ENCODE measurements around the gene HOXA5. TPM values are rescaled to one million over a fixed set of nuclear protein-coding genes. Genes with fewer than 3 reads are reported as not detected.

The HOXA5 gene
- total RNA-seq, 1 donor: 5.8 TPM

DNA sequence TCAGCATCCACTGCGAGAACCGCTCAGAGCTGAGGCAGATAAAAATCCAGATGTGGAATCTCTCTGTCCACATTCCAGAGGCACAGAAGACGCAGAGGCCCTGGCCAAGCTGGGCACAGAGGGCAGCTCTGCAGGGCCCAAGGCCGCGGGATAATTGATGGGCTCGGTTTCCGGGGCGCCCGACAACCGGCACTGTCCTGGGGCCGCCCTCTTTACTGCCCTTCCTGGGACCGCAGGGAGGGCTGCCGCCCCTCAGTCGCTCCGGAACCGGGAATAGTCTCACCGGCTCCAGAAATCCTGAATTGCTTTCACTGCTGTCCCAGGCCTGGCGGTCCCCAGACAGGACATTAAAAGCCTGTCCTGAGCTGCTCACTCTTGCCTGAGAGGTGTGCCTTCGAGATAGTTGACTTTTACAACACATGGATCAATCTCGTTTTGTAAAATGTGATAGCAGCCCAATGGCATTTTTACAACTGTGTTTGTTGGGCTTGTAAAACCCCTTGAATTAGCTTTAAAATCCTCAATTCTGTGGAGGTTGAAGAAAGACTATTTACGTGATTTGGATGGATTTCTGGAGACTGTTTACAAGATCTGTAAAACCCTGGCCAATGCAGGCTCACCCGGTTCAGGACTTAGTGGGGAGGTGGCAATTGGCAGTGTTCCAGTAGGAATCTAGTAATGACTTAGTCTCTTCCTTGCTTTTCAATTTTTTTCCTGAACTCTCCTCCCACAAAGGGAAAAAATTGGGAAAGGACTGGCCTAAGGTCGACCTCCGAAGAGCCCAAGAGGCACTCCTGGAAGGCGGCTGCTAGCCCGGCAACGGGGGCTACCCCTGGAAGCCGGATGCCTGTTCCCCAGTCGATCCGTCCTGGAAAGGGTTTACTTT, 5.5 kb upstream of the HOXA5 start:
- Histone ChIP-seq H4K20me1 (ENCODE audit: insufficient read depth, low read length) (peaks cover 13% of the 10 kb centered on the region), H3K36me3 (ENCODE audit: insufficient read depth, low read length) (peaks cover 27% of the 10 kb centered on the region), H3K9me3 (ENCODE audit: low read depth, low read length) (no peaks in the 10 kb centered on the region), H3K4me3 (ENCODE audit: insufficient read depth, low read length) (peak overlapping the region; percentile 93), H3K27me3 (ENCODE audit: insufficient read depth, low read length) (no peaks in the 10 kb centered on the region), H3K79me2 (ENCODE audit: insufficient read depth, low read length) (peaks cover 96% of the 10 kb centered on the region), H2AFZ (ENCODE audit: low read length) (peak overlapping the region; percentile 77), H3K27ac (ENCODE audit: low read depth, low read length) (peak overlapping the region; percentile 88), H3K4me1 (ENCODE audit: insufficient read depth, low read length) (peaks cover 52% of the 10 kb centered on the region), H3K4me2 (ENCODE audit: insufficient read depth, low read length) (peak overlapping the region; percentile 99)
- DNase-seq (ENCODE audit: insufficient read length, low spot score, missing footprints): peak; percentile 89
- TF ChIP-seq, protein P1, sequence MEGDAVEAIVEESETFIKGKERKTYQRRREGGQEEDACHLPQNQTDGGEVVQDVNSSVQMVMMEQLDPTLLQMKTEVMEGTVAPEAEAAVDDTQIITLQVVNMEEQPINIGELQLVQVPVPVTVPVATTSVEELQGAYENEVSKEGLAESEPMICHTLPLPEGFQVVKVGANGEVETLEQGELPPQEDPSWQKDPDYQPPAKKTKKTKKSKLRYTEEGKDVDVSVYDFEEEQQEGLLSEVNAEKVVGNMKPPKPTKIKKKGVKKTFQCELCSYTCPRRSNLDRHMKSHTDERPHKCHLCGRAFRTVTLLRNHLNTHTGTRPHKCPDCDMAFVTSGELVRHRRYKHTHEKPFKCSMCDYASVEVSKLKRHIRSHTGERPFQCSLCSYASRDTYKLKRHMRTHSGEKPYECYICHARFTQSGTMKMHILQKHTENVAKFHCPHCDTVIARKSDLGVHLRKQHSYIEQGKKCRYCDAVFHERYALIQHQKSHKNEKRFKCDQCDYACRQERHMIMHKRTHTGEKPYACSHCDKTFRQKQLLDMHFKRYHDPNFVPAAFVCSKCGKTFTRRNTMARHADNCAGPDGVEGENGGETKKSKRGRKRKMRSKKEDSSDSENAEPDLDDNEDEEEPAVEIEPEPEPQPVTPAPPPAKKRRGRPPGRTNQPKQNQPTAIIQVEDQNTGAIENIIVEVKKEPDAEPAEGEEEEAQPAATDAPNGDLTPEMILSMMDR (IDR thresholded peaks at IDR 0.05; ENCODE audit: extremely low read depth, low read depth, low read length): no peak

DNA sequence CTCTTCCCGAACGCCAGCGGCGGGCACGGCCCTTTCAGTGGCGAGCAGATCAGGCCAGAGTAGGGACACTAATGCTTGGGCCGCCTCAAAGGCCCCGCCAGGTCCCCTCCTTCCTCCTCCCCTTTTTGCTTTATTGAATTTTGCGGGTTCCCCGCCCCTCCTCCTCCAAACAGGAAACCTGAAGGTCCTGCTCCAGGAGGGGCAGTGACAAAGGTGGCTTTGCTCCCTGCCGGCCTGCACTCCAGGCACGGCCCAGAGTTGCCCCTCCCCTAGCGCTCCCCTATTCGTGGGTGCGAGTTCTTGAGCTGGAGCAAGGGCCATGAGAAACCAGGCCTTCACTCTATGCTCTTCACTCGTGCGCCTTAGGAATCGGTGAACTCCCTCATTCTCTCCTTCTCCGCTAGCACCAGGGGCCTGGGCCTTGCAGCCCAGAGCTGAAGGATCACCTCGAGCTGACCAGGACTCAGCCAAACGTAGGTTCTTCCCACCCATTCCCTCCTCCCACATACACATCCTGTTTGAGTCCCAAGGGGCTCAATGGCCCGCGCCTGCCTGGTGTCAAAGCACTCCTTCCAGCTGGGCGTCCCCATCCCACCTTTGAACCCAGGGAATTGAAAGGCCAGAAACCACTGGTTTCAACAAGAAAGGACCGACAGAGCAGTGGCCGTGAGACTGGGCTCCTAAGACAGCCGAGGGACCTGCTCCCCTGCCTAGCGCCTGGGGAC, 4.7 kb upstream of the HOXA5 start:
- peaks cover 35% of the 10 kb centered on the region for H3K36me3 ChIP-seq (ENCODE audit: insufficient read depth, low read length)
- no peaks in the 10 kb centered on the region for H3K9me3 ChIP-seq (ENCODE audit: low read depth, low read length)
- H3K4me3 ChIP-seq (ENCODE audit: insufficient read depth, low read length): peak overlapping the region; percentile 93
- peak overlapping the region; percentile 77 for H2AFZ ChIP-seq (ENCODE audit: low read length)
- H3K79me2 ChIP-seq (ENCODE audit: insufficient read depth, low read length): peaks cover 96% of the 10 kb centered on the region
- H3K4me1 ChIP-seq (ENCODE audit: insufficient read depth, low read length): peaks cover 44% of the 10 kb centered on the region
- no peaks in the 10 kb centered on the region for H3K27me3 ChIP-seq (ENCODE audit: insufficient read depth, low read length)
- peak overlapping the region; percentile 88 for H3K27ac ChIP-seq (ENCODE audit: low read depth, low read length)
- TF ChIP-seq, protein P1 (IDR thresholded peaks at IDR 0.05; ENCODE audit: extremely low read depth, low read depth, low read length): no peak
- peaks cover 13% of the 10 kb centered on the region for H4K20me1 ChIP-seq (ENCODE audit: insufficient read depth, low read length)
- peak; percentile 92 for DNase-seq (ENCODE audit: insufficient read length, low spot score, missing footprints)
- peak overlapping the region; percentile 99 for H3K4me2 ChIP-seq (ENCODE audit: insufficient read depth, low read length)

DNA sequence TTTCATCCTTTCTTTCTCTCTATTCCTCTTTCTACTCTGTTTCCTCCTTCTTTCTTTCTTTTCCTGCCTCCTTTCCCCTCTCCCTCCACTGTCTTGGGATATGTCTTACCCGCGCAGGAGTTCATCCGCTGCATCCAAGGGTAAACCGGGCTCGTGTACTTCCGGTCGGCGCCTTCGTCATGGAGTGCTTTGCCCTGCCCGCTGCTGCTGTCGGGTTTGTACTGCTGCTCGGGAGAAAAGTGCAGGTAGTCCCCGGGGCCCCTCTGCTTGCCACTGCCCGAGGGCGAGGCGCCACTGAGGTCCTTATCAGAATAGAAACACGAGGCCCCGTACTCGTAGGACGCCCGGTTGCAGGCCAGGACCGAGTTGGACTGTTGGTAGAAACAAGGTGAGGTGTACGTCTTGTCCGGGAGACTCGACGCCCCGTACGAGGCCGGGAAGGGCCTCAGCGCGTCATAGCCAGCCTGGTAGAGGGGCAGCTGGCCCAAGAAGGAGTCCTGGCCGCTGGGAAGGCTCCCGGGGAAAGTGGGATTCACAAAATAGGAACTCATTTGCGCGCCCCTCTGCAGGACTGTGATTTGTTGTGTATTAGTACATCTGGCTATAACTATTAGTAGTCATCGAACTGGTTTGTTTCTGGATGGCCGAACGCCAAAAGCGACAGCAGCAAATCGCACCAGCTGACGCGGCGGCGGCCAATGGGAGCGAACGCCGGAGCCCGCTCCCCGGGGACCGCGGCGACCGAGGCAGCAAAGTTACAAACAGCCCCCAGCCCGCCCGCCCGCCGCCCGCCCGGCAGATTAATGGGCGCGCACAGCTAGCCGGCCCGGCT, 3.9 kb upstream of the HOXA5 start, which contains the start of gene HOXA6:
HOXA6 (minus strand) TSS at position 576 of the 832 bp plus-strand sequence; CDS start at position 551, 25 bp downstream.
- DNase-seq (ENCODE audit: insufficient read length, low spot score, missing footprints): peak; percentile 93
- peaks cover 37% of the 10 kb centered on the region for H3K4me1 ChIP-seq (ENCODE audit: insufficient read depth, low read length)
- TF ChIP-seq, protein P1 (IDR thresholded peaks at IDR 0.05; ENCODE audit: extremely low read depth, low read depth, low read length): no peak

More for the DNA sequence above, 3.9 kb upstream of the HOXA5 start, which contains the start of gene HOXA6:
- H3K4me3 ChIP-seq (ENCODE audit: insufficient read depth, low read length): peak within 1 kb of the TSS; percentile 93
- no peaks in the 10 kb centered on the region for H3K27me3 ChIP-seq (ENCODE audit: insufficient read depth, low read length)
- peak within 1 kb of the TSS; percentile 99 for H3K4me2 ChIP-seq (ENCODE audit: insufficient read depth, low read length)
- peak within 1 kb of the TSS; percentile 81 for H2AFZ ChIP-seq (ENCODE audit: low read length)
- peaks cover 98% of the 10 kb centered on the region for H3K79me2 ChIP-seq (ENCODE audit: insufficient read depth, low read length)
- no peaks in the 10 kb centered on the region for H3K9me3 ChIP-seq (ENCODE audit: low read depth, low read length)
- H4K20me1 ChIP-seq (ENCODE audit: insufficient read depth, low read length): peaks cover 13% of the 10 kb centered on the region
- peak within 1 kb of the TSS; percentile 88 for H3K27ac ChIP-seq (ENCODE audit: low read depth, low read length)
- peaks cover 38% of the 10 kb centered on the region for H3K36me3 ChIP-seq (ENCODE audit: insufficient read depth, low read length)

Data from osteoblast (primary cell).